B cell (primary cell): ENCODE data around the gene EXT2. TPM values are rescaled to one million over a fixed set of nuclear protein-coding genes. Genes with fewer than 3 reads are reported as not detected.

ENCODE experiments used
- ATAC-seq: fragments of 200-7000 bp; cut with Tn5 transposase; one replicate; pipeline ENCODE4 v1.10.0; 2021; ENCODE audit warnings: low read depth, mild to moderate bottlenecking, moderate number of reproducible peaks, moderate library complexity
- CTCF ChIA-PET: fragments of 350-600 bp; sonication (Branson Sonifier 250); formaldehyde crosslinking; loops from one replicate; lab custom pipeline; 2021; ENCODE audit warnings: antibody characterized with exemption, inconsistent platforms; lab: Charles Lee
- POLR2A ChIA-PET: fragments of 350-600 bp; sonication (Branson Sonifier 250); formaldehyde crosslinking; loops from one replicate; lab custom pipeline; 2021; ENCODE audit warnings: antibody characterized with exemption; lab: Charles Lee
- DNase-seq: peaks from one replicate; pipeline ENCODE4 v3.0.0; 2013
- H2AFZ ChIP-seq: 2 replicates; pipeline ENCODE4 v1.6.1; 2012; ENCODE audit warnings: mild to moderate bottlenecking, low read depth, low read length; ENCODE audit not compliant: insufficient read depth, poor library complexity, severe bottlenecking
- H3K27ac ChIP-seq, 2 donors: 1 replicate in 1 of 2; 2 replicates in 1 of 2; pipeline ENCODE4 v1.5.1; 2012 to 2013; ENCODE audit warnings: low read length in 2 of 2, mild to moderate bottlenecking in 2 of 2, moderate library complexity in 1 of 2
- H3K27me3 ChIP-seq, 4 experiments: fragments of 200-600 bp in 1 of 4; sonication (generic) in 1 of 4; replicated peaks in 1 of 4; 1 replicate in 2 of 4; 2 replicates in 2 of 4; pipeline versions ENCODE4 v1.6.1 to v1.7.0; 2013 to 2016; ENCODE audit warnings: low read length in 3 of 4, mild to moderate bottlenecking in 2 of 4, mixed read lengths in 1 of 4, moderate library complexity in 1 of 4; ENCODE audit not compliant: insufficient read depth in 4 of 4, control insufficient read depth in 3 of 4; ENCODE audit errors: control extremely low read depth in 1 of 4
- H3K36me3 ChIP-seq, 2 experiments: replicated peaks in 1 of 2; 1 replicate in 1 of 2; 2 replicates in 1 of 2; pipeline versions ENCODE4 v1.6.1 to v1.7.1; 2013; ENCODE audit warnings: low read length in 1 of 2; ENCODE audit not compliant: insufficient read depth in 2 of 2, control insufficient read depth in 1 of 2; ENCODE audit errors: control extremely low read depth in 1 of 2, extremely low read depth in 1 of 2
- H3K4me1 ChIP-seq, 2 donors: fragments of 200-600 bp in 1 of 2; sonication (generic) in 1 of 2; 1 replicate in 1 of 2; 2 replicates in 1 of 2; pipeline versions ENCODE4 v1.5.1 to v1.6.1; 2013 to 2017; ENCODE audit warnings: low read length in 2 of 2; ENCODE audit not compliant: control insufficient read depth in 2 of 2, insufficient read depth in 2 of 2
- H3K4me2 ChIP-seq: replicated peaks from 2 replicates; pipeline ENCODE3; 2012; ENCODE audit warnings: mild to moderate bottlenecking, low read depth, low read length; ENCODE audit not compliant: poor library complexity, severe bottlenecking
- H3K4me3 ChIP-seq, 5 experiments: fragments of 200-600 bp in 1 of 5; sonication (generic) in 1 of 5; 1 replicate in 3 of 5; 2 replicates in 2 of 5; pipeline versions ENCODE4 v1.5.1 to v1.7.0; 2011 to 2016; ENCODE audit warnings: low read length in 4 of 5, mild to moderate bottlenecking in 4 of 5, low read depth in 2 of 5, control low read depth in 1 of 5, moderate library complexity in 1 of 5; ENCODE audit not compliant: insufficient read depth in 1 of 5; ENCODE audit errors: control extremely low read depth in 1 of 5, extremely low read depth in 1 of 5
- H3K79me2 ChIP-seq: fragments of 200-600 bp; sonication (generic); one replicate; pipeline ENCODE4 v1.6.0; 2016; ENCODE audit warnings: low read length; ENCODE audit not compliant: control insufficient read depth, insufficient read depth
- H3K9ac ChIP-seq: fragments of 200-600 bp; sonication (generic); 2 replicates; pipeline ENCODE4 v1.6.1; 2017; ENCODE audit warnings: mild to moderate bottlenecking, low read length, moderate library complexity
- H3K9me3 ChIP-seq, 3 donors: one replicate each; pipeline versions ENCODE4 v1.6.1 to v1.7.1; 2013; ENCODE audit warnings: low read length in 2 of 3; ENCODE audit not compliant: control insufficient read depth in 2 of 3, insufficient read depth in 1 of 3; ENCODE audit errors: control extremely low read depth in 1 of 3
- H4K20me1 ChIP-seq: 2 replicates; pipeline ENCODE4 v1.6.0; 2012; ENCODE audit warnings: mild to moderate bottlenecking, low read length; ENCODE audit not compliant: insufficient read depth, control insufficient read depth, poor library complexity, severe bottlenecking
- H3K27ac Mint-ChIP-seq: one replicate; pipeline ENCODE4 v1.8.0; 2021; ENCODE audit warnings: mixed read lengths
- H3K27me3 Mint-ChIP-seq: one replicate; pipeline ENCODE4 v1.8.0; 2021; ENCODE audit warnings: mixed read lengths
- H3K4me1 Mint-ChIP-seq: one replicate; pipeline ENCODE4 v1.8.0; 2021; ENCODE audit warnings: mixed read lengths
- H3K4me3 Mint-ChIP-seq: one replicate; pipeline ENCODE4 v1.8.0; 2021; ENCODE audit warnings: mixed read lengths
- H3K9me3 Mint-ChIP-seq: one replicate; pipeline ENCODE4 v1.8.0; 2022; ENCODE audit warnings: mixed read lengths; ENCODE audit not compliant: insufficient read depth
- EZH2 ChIP-seq: IDR thresholded peaks from 2 replicates; pipeline ENCODE4 v1.6.1; 2012; ENCODE audit warnings: borderline replicate concordance, low read depth, mild to moderate bottlenecking, moderate library complexity, low read length; ENCODE audit not compliant: insufficient read depth, poor library complexity, severe bottlenecking
- WGBS: methylation state at CpG from one replicate; pipeline ENCODE4 v1.1.5; 2013; ENCODE audit warnings: missing lambda C conversion rate; ENCODE audit not compliant: insufficient coverage; 5-methylcytosine and 5-hydroxymethylcytosine counted together
- intact Hi-C: fragments of 100-400 bp; cut with micrococcal nuclease; formaldehyde crosslinking; loops from one replicate; pipeline ENCODE4 v1.10.0; 2022
- polyA plus RNA-seq: library from polyadenylated mRNA; depleted of rRNA; stranded (reverse); fragments of >200 nt; gene quantifications from 2 replicates; pipeline ENCODE4 v1.2.3, GENCODE V29; 2012
- total RNA-seq, 2 donors: library from RNA; stranded (reverse); fragments of 120-200 nt in 1 of 2; gene quantifications; 1 replicate in 1 of 2; 2 replicates in 1 of 2; pipeline versions ENCODE4 v1.2.3 to v1.2.4, GENCODE V29; 2013 to 2022
- TF ChIP-seq, protein P1 (sequence below): fragments of 200-600 bp; IDR thresholded peaks from one replicate; pipeline ENCODE4 v1.8.0; 2022; ENCODE audit warnings: antibody characterized with exemption, mild to moderate bottlenecking

EXT2 gene
- total and polyA plus RNA-seq, 2 donors (not counting 1 experiment from before 2014, with no cell fraction given) = 11.0 to 27.8 TPM

DNA sequence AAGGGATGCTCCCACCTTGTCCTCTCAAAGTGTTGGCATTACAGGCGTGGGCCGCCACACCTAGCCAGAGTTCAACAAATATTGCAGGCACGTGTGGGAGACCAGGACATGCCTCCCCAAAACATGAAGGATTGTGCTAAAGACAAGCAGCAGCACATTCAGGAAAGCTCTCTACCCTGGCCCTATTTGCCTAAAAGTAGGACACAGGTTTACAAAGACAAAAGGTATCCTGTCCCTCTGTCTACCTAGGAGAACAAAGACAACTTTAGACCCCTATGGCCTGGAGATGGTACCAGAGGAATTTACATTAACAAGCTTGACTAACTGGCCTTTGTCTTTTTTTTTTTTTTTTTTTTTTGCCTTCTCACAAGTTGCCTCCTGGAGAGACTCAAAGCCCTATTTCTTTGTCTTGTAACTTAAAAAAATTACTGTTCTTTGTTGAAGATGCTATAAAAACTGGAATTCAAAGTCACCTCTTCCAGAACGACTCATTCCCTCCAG, 30.3 kb upstream of the EXT2 start:
- ATAC-seq (no peak), DNase-seq (no peak)
- peak overlapping the region; percentile 32 to 85 (median 81) for H3K4me3 ChIP-seq
- Mint-ChIP-seq H3K4me3 (peak overlapping the region; percentile 97), H3K4me1 (peaks cover 22% of the 10 kb centered on the region), H3K27me3 (no peaks in the 10 kb centered on the region), H3K9me3 (no peaks in the 10 kb centered on the region), H3K27ac (peak overlapping the region; percentile 32)
- peak overlapping the region; percentile 71 to 77 for H3K27ac ChIP-seq
- no peaks in the 10 kb centered on the region for H3K36me3 ChIP-seq
- H3K79me2 ChIP-seq = no peaks in the 10 kb centered on the region
- no peaks in the 10 kb centered on the region for H4K20me1 ChIP-seq
- peak overlapping the region; percentile 85 for H3K9ac ChIP-seq
- 78% methylated on average over 3 of the region's 4 CpGs for WGBS
- intact Hi-C loops = loop anchor here (10.0 kb wide), 1 partner anchor 750 kb away; the partner anchor contains the start of gene API5
- ChIA-PET POLR2A (no interaction called here), CTCF (no interaction called here)
- no peaks in the 10 kb centered on the region for H3K9me3 ChIP-seq
- H3K27me3 ChIP-seq = no peaks in the 10 kb centered on the region
- H2AFZ ChIP-seq = peak overlapping the region; percentile 93
- no peak for TF ChIP-seq EZH2
- TF ChIP-seq, protein P1, sequence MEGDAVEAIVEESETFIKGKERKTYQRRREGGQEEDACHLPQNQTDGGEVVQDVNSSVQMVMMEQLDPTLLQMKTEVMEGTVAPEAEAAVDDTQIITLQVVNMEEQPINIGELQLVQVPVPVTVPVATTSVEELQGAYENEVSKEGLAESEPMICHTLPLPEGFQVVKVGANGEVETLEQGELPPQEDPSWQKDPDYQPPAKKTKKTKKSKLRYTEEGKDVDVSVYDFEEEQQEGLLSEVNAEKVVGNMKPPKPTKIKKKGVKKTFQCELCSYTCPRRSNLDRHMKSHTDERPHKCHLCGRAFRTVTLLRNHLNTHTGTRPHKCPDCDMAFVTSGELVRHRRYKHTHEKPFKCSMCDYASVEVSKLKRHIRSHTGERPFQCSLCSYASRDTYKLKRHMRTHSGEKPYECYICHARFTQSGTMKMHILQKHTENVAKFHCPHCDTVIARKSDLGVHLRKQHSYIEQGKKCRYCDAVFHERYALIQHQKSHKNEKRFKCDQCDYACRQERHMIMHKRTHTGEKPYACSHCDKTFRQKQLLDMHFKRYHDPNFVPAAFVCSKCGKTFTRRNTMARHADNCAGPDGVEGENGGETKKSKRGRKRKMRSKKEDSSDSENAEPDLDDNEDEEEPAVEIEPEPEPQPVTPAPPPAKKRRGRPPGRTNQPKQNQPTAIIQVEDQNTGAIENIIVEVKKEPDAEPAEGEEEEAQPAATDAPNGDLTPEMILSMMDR = no peak
- H3K4me2 ChIP-seq = peak overlapping the region; percentile 91
- H3K4me1 ChIP-seq = peaks cover 6 to 18% of the 10 kb centered on the region in 2 donors
